HUDEP-2 (cell line): Measurements from ENCODE around the gene SPTBN1.

ENCODE experiments used
- DNase-seq, 76 experiments: peaks; one replicate each; lab custom pipeline; 2025; ENCODE audit not compliant: unreplicated experiment in 76 of 76; lab: John Stamatoyannopoulos, UW

The SPTBN1 gene

GRCh38 chr2:54566896-54567295 lies 110.8 kb downstream of the SPTBN1 start:
- no peak for DNase-seq

GRCh38 chr2:54568876-54569321 lies 112.8 kb downstream of the SPTBN1 start:
- no peak for DNase-seq

GRCh38 chr2:54569745-54570301 lies 113.7 kb downstream of the SPTBN1 start:
- no peak for DNase-seq

- no peak for DNase-seq
Measured at GRCh38 chr2:54570321-54570855, 114.3 kb downstream of the SPTBN1 start.

- peak in 6 of 76 experiments; percentile 3 to 24 (median 12) for DNase-seq
Measured at GRCh38 chr2:54570925-54571694, 115.0 kb downstream of the SPTBN1 start.

GRCh38 chr2:54572262-54572635 lies 116.1 kb downstream of the SPTBN1 start:
- DNase-seq, result peak in 13 of 76 experiments; percentile 1 to 44 (median 29)

GRCh38 chr2:54572636-54573536 lies 116.8 kb downstream of the SPTBN1 start:
- no peak for DNase-seq

- DNase-seq, result no peak
Measured at GRCh38 chr2:54573537-54573919, 117.4 kb downstream of the SPTBN1 start.

GRCh38 chr2:54574107-54574859 lies 118.2 kb downstream of the SPTBN1 start:
- DNase-seq, result peak in 36 of 76 experiments; percentile 4 to 63 (median 26)

- no peak for DNase-seq
Measured at GRCh38 chr2:54574860-54575247, 118.7 kb downstream of the SPTBN1 start.

- no peak for DNase-seq
Measured at GRCh38 chr2:54575379-54575888, 119.3 kb downstream of the SPTBN1 start.

GRCh38 chr2:54577035-54577434 lies 120.9 kb downstream of the SPTBN1 start:
- DNase-seq, result no peak

GRCh38 chr2:54577944-54578647 lies 122.0 kb downstream of the SPTBN1 start:
- DNase-seq, result no peak

- DNase-seq, result no peak
Measured at GRCh38 chr2:54578648-54579045, 122.5 kb downstream of the SPTBN1 start.

- DNase-seq, result no peak
Measured at GRCh38 chr2:54579061-54579681, 123.0 kb downstream of the SPTBN1 start.

GRCh38 chr2:54579682-54580620 lies 123.8 kb downstream of the SPTBN1 start:
- no peak for DNase-seq

- no peak for DNase-seq
Measured at GRCh38 chr2:54581326-54582039, 125.4 kb downstream of the SPTBN1 start.
